ENCODE measurements around the gene ANKRD65. TPM values are rescaled to one million over a fixed set of nuclear protein-coding genes. Genes with fewer than 3 reads are reported as not detected.
"Not testable (repeated sequence)": the region's sequence is repeated elsewhere in the genome, so short reads cannot be mapped to it uniquely, and the experiment has no call there.

The ANKRD65 gene
- total RNA-seq: not detected in 2 replicates

DNA sequence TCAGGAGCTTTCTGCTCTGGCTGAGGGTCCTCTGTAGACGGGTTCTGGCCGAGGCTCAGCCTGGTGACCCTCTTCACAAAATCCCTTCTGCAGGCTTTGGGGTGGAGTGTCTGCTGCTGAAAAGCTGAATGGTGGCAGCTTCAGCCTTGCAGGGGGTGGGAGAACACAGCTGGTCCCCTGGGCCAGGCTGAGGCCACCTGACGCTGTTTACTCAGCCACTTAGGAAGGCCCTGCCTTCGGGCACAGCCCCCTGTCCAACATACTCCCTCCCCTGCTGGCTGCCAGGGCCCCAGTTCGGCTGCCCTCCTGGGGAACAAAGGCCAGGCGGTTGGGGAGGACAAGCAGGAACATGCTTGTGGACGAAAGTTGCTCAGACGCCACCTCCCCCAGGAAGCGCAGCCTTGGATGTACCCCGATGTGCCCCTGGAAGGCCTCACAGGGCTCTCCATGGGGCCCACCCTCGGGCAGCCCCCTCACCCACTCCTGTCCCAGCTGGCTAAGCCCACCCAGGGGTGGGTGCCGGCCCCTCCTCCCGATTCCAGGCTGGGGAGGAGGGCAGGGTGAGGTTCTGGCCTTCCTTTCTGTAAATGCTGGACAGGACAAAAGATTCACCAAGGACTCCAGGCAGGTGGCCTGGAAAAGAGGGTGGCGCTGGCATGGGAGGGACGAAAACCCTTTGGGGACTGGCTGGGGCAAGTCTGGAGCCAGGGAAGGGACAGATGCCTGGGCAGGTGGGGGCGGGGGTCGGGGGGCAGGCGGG, at the start of gene ANKRD65:
ANKRD65 (minus strand) TSS at position 130 of the 760 bp plus-strand sequence. CDS start 271 bp downstream, outside the sequence.
- intact Hi-C loops (cut with micrococcal nuclease): no loop called here

- intact Hi-C loops (cut with micrococcal nuclease): not testable (repeated sequence)
Measured at GRCh38 chr1:1468196-1468985, 47.3 kb upstream of the ANKRD65 start.

DNA sequence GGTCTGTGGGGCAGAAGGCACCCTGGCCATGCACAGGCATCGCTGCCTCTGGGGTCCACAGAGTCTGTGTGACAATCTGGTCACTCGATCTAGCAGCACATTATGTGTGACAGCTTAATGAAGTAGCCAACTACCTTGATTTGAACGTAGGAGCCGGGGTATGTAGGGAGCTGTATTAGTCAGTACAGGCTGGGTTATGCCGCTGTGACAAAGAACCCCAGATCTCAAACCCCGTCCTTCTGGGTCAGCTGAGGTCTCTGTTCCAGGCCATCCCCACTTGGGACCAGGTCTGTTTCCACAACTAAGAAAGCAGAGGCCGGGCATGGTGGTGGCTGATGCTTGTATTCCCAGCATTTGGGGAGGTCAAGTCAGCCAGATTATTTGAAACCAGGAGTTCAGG, 42.2 kb upstream of the ANKRD65 start:
- intact Hi-C loops (cut with micrococcal nuclease): no loop called here

GRCh38 chr1:1462318-1462966, 41.4 kb upstream of the ANKRD65 start:
- intact Hi-C loops (cut with micrococcal nuclease): no loop called here

GRCh38 chr1:1461721-1462317, 40.7 kb upstream of the ANKRD65 start:
- intact Hi-C loops (cut with micrococcal nuclease): no loop called here

DNA sequence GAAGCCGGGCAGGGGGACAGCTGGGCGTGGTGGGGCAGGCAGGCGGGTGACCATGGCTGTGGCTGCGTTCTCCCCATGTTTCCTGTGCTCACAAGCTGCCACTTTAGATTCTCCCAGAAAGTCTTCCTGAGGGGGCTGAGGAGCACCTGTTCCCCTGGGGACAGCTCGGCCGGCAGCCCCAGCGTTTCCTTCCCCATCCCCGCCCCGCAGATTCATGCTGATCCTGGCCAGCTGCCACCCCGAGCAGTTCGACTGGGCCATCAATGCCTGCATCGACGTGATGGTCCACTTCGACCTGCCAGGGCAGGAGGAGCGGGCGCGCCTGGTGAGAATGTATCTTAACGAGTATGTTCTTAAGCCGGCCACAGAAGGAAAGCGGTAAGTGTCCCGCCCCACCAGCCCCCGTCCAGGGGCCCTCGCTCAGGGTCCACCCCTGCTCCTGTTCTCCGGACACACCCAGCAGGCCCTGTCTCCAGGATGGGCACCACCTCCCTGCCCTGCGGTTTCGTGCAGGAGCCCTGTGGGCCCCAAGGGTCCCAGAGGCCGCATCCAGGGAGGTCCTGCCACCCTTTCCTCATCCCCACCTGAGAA, 39.6 kb upstream of the ANKRD65 start:
- intact Hi-C loops (cut with micrococcal nuclease): no loop called here

DNA sequence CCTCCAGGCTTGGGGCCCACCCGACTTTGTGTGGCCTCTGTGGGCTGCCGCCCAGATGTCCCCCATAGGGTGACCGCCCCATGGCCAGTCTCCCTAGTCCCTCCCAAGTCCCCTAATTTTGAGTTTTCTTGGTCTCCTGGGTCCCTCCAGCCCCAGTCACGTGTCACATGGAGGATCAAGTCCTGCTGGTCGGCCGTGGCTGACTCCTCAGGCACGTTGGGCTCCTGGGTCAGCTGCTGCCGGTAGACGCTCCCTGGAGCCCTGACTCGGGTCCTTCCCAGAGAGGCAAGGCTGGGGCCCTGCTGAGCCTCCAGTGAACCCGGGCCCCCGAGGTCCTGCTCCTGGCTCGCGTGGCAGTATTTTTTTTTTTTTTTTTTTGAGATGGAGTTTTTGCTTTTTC, 38.6 kb upstream of the ANKRD65 start:
- intact Hi-C loops (cut with micrococcal nuclease): not testable (repeated sequence)

DNA sequence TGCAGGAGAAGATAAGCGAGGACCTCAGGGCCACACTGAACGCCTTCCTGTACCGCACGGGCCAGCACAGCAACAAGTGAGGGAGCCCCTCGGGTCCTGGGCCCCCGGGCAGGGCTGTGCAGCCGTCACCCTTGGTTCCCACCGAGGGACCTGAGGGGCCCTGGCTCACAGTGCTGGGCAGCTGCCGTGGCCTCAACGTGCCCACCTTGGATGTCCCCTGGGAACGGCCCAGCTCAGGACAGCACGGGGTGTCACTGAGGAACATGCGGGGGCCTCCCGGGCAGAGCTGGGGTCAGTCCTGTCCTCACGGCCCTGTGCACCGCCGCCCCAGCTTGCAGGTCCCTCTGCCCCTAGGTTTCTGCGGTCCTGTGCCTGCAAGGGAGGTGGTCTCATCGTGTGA, 38.1 kb upstream of the ANKRD65 start:
- intact Hi-C loops (cut with micrococcal nuclease): not testable (repeated sequence)

DNA sequence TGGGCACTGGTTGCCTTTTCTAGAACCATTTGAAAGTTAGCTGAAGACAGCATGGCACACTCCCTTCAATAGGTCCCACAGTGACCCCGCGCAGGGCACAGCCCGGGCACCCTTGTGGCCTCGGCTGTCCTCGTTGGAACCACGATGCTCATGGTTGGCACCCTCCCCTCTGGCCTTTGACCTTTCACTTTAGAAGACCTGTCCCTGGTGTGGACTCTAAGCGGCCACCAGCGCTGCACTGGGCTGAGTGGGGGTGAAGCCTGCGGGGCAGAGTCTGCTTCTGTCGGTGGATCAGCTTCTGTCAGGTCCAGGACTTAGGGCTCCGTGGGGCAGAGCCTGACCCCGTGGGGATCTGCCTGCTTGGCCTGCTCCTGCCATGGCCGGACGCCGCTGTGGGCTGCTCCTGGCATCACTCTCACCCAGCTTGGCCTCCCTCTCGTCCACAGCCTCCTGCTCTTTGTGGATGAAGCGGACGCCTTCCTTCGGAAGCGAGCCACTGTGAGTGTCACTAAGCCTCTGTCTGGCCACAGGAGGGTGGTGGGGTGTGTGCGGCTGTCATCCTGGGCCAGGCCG, 35.7 kb upstream of the ANKRD65 start:
- intact Hi-C loops (cut with micrococcal nuclease): not testable (repeated sequence)

- intact Hi-C loops (cut with micrococcal nuclease): not testable (repeated sequence)
Measured at GRCh38 chr1:1455934-1456333, 34.9 kb upstream of the ANKRD65 start.

- intact Hi-C loops (cut with micrococcal nuclease): no loop called here
Measured at GRCh38 chr1:1455366-1455884, 34.3 kb upstream of the ANKRD65 start.

- intact Hi-C loops (cut with micrococcal nuclease): not testable (repeated sequence)
Measured at GRCh38 chr1:1454286-1455056, 33.4 kb upstream of the ANKRD65 start.

GRCh38 chr1:1452882-1453281, 31.8 kb upstream of the ANKRD65 start:
- intact Hi-C loops (cut with micrococcal nuclease): no loop called here

DNA sequence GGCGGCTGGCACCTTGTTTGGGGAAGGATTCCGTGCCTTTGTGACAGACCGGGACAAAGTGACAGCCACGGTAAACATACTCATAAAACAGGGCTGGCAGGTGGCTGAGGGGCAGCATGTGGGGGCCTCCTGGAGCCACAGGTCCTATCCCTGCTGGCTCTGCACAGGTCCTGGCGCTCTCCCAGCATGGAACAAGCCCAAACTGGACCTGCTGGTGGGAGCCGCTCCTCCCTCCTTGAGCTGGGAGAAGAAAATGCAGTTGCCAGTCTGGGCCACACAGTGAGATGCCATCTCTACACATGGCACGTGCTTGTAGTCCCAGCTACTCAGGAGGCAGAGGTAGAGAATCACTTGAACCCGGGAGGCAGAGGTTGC, 31.3 kb upstream of the ANKRD65 start:
- intact Hi-C loops (cut with micrococcal nuclease): not testable (repeated sequence)

DNA sequence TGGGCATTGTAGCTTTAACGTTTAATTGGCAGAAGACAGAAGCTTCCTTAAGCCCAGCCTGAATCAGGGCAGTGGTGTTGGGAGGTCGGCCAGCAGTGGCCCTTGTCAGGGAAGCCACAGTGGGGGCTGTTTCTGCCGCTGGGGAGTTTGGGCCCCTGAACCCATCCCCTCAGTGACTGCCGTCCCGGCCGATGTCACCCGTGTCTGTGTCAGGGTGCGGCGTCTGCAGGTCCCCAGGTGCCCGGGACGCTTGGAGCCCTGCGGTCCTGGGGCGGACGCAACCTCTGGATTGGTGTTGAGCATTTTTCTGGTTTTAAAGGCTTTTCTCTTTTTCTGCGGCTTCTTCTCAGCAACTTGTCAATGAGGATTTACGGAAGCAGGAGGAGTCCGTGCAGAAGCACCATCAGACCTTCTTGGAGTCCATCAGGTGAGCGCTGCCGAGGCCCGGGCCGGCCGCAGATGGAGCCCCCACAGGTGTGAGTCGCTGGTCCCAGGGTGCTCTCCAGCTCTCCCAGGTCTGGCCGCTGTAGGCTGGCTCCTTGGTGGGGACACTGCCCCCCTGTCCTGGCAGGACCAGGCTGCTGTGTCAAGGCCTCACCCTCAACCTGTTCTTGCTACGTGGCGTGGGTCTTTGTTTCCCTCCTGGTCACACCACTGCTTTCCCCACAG, 30.8 kb upstream of the ANKRD65 start:
- intact Hi-C loops (cut with micrococcal nuclease): no loop called here

GRCh38 chr1:1450616-1451015, 29.5 kb upstream of the ANKRD65 start:
- intact Hi-C loops (cut with micrococcal nuclease): not testable (repeated sequence)

- intact Hi-C loops (cut with micrococcal nuclease): no loop called here
Measured at GRCh38 chr1:1449099-1449739, 28.1 kb upstream of the ANKRD65 start, which contains the start of gene ATAD3C. Gene ATAD3C (plus strand): TSS chr1:1449689. CDS start chr1:1450684, 995 bp downstream.

- intact Hi-C loops (cut with micrococcal nuclease): not testable (repeated sequence)
Measured at GRCh38 chr1:1446631-1447030, 25.6 kb upstream of the ANKRD65 start.
